HepG2 (cell line): Measurements from ENCODE around the gene PRR12. TPM values are rescaled to one million over a fixed set of nuclear protein-coding genes. Genes with fewer than 3 reads are reported as not detected.
A peak's percentile ranks its signal among the peaks of the same experiment; 100 is the strongest.

Experiments
- ATAC-seq: fragments of 200-7000 bp; cut with Tn5 transposase; 3 replicates; pipeline ENCODE4 v1.9.1; 2020; ENCODE audit warnings: mild to moderate bottlenecking, moderate library complexity
- BruUV-seq: library from RNA; stranded (reverse); fragments of 400-500 nt; replicated peaks from 2 replicates; lab custom pipeline; 2021; lab: Mats Ljungman, UMichigan
- CTCF ChIA-PET: fragments of 300-600 bp; formaldehyde crosslinking; extraction: SDS; loops from one replicate; lab custom pipeline; 2021; ENCODE audit warnings: low total read pairs, inconsistent platforms, low intra/inter-chr PET ratio; lab: Yijun Ruan, JAX
- POLR2A ChIA-PET: fragments of 350-600 bp; sonication (Branson Sonifier 250); formaldehyde crosslinking; loops from one replicate; lab custom pipeline; 2020; ENCODE audit warnings: antibody characterized with exemption, inconsistent platforms; lab: Yijun Ruan, JAX
- DNase-seq: peaks from one replicate; pipeline ENCODE4 v3.0.0-alpha.2; 2015; ENCODE audit warnings: low spot score
- FAIRE-seq: peaks from 3 replicates; lab custom pipeline; 2011; peaks lifted over from hg19 to GRCh38; lab: Jason Lieb, UNC
- H2AFZ ChIP-seq: one replicate; pipeline ENCODE4 v1.6.1; 2011; ENCODE audit warnings: low read length, inconsistent platforms
- H3K27ac ChIP-seq: fragments of 300-600 bp; 3 replicates; pipeline ENCODE4 v1.8.0; 2011; ENCODE audit warnings: mixed run types, mild to moderate bottlenecking, mixed read lengths, low read length, inconsistent platforms; ENCODE audit not compliant: insufficient read depth; ENCODE audit errors: extremely low read length
- H3K27me3 ChIP-seq, 2 experiments: fragments of 200-600 bp in 1 of 2; 2 replicates in 1 of 2; 3 replicates in 1 of 2; pipeline versions ENCODE4 v1.6.0 to v1.8.0; 2011; ENCODE audit warnings: low read length in 2 of 2, mild to moderate bottlenecking in 2 of 2, moderate library complexity in 2 of 2, inconsistent platforms in 1 of 2; ENCODE audit not compliant: insufficient read depth in 2 of 2, control insufficient read depth in 1 of 2
- H3K36me3 ChIP-seq, 2 experiments: fragments of 200-600 bp in 1 of 2; replicated peaks in 1 of 2; 2 replicates in 1 of 2; 3 replicates in 1 of 2; pipeline versions ENCODE4 v1.5.1 to v1.8.0; 2011; ENCODE audit warnings: low read length in 2 of 2, inconsistent platforms in 1 of 2; ENCODE audit not compliant: insufficient read depth in 2 of 2, control insufficient read depth in 1 of 2
- H3K4me1 ChIP-seq: 2 replicates; pipeline ENCODE4 v1.5.1; 2012; ENCODE audit warnings: low read length, inconsistent platforms; ENCODE audit not compliant: insufficient read depth
- H3K4me2 ChIP-seq: 2 replicates; pipeline ENCODE4 v1.6.0; 2011; ENCODE audit warnings: low read depth, low read length, inconsistent platforms
- H3K4me3 ChIP-seq, 3 experiments: fragments of 200-600 bp in 1 of 3; sonication (generic), shearing (Covaris generic) in 1 of 3; replicated peaks in 1 of 3; 2 replicates each; pipeline ENCODE4 v1.5.1; 2011 to 2016; ENCODE audit warnings: low read length in 3 of 3, inconsistent platforms in 2 of 3, low read depth in 2 of 3, mild to moderate bottlenecking in 2 of 3, control low read depth in 1 of 3, mixed read lengths in 1 of 3; ENCODE audit not compliant: insufficient read depth in 1 of 3
- H3K79me2 ChIP-seq: one replicate; pipeline ENCODE4 v1.6.1; 2011; ENCODE audit warnings: low read length, inconsistent platforms; ENCODE audit not compliant: insufficient read depth
- H3K9ac ChIP-seq: 2 replicates; pipeline ENCODE4 v1.6.0; 2011; ENCODE audit warnings: mild to moderate bottlenecking, low read depth, low read length, inconsistent platforms; ENCODE audit not compliant: insufficient read depth
- H3K9me3 ChIP-seq: 2 replicates; pipeline ENCODE4 v1.5.1; 2012; ENCODE audit warnings: mild to moderate bottlenecking, low read length
- H4K20me1 ChIP-seq: 2 replicates; pipeline ENCODE4 v1.6.0; 2011; ENCODE audit warnings: inconsistent platforms, mild to moderate bottlenecking, low read length, moderate library complexity; ENCODE audit not compliant: insufficient read depth
- CREB3 ChIP-seq: sonication (generic); formaldehyde crosslinking; IDR thresholded peaks from 2 replicates; pipeline ENCODE4 v1.5.0; 2020; ENCODE audit warnings: missing genetic modification reagents
- CTCF ChIP-seq: sonication (generic); formaldehyde crosslinking; IDR thresholded peaks from 2 replicates; pipeline ENCODE4 v1.5.0; 2020; ENCODE audit warnings: mild to moderate bottlenecking, missing genetic modification reagents, moderate library complexity
- DPF2 ChIP-seq: sonication (generic); formaldehyde crosslinking; IDR thresholded peaks from 2 replicates; pipeline ENCODE4 v1.4.0; 2020; ENCODE audit warnings: mild to moderate bottlenecking, low read depth, missing genetic modification reagents, borderline replicate concordance
- ELF3 ChIP-seq: IDR thresholded peaks from 2 replicates; pipeline ENCODE4 v1.6.1; 2016; ENCODE audit warnings: missing genetic modification reagents, missing compliant biosample characterization
- FOSL1 ChIP-seq: sonication (generic); formaldehyde crosslinking; IDR thresholded peaks from 2 replicates; pipeline ENCODE4 v1.9.0; 2021; ENCODE audit warnings: missing genetic modification reagents, borderline replicate concordance
- FOXO4 ChIP-seq: sonication (generic); formaldehyde crosslinking; conservative IDR thresholded peaks from 2 replicates; pipeline ENCODE4 v1.8.1; 2023; ENCODE audit warnings: missing genetic modification reagents
- MEF2D ChIP-seq: sonication (generic); formaldehyde crosslinking; IDR thresholded peaks from 2 replicates; pipeline ENCODE4 v1.5.1; 2020; ENCODE audit warnings: mild to moderate bottlenecking, missing genetic modification reagents
- NFE2 ChIP-seq: sonication (generic); formaldehyde crosslinking; IDR thresholded peaks from 2 replicates; pipeline ENCODE4 v1.4.0; 2020; ENCODE audit warnings: missing genetic modification reagents
- NFYC ChIP-seq: IDR thresholded peaks from 2 replicates; pipeline ENCODE4 v1.6.1; 2016; ENCODE audit warnings: missing genetic modification reagents, missing compliant biosample characterization
- RFX5 ChIP-seq: IDR thresholded peaks from 2 replicates; pipeline ENCODE4 v1.6.1; 2011; ENCODE audit warnings: low read depth, low read length, improper control_type of control experiment
- SIN3B ChIP-seq: fragments of 150-350 bp; IDR thresholded peaks from 2 replicates; pipeline ENCODE4 v1.6.1; 2014; ENCODE audit warnings: low read length
- SP5 ChIP-seq: IDR thresholded peaks from 2 replicates; pipeline ENCODE4 v1.6.1; 2016; ENCODE audit warnings: low read depth, borderline replicate concordance
- SRF ChIP-seq: IDR thresholded peaks from 2 replicates; pipeline ENCODE4 v1.6.1; 2011; ENCODE audit warnings: mild to moderate bottlenecking, low read depth, low read length, moderate library complexity
- SSRP1 ChIP-seq: IDR thresholded peaks from 2 replicates; pipeline ENCODE4 v1.6.1; 2016; ENCODE audit warnings: control low read depth
- ZNF281 ChIP-seq: sonication (generic); formaldehyde crosslinking; IDR thresholded peaks from 2 replicates; pipeline ENCODE4 v1.4.0; 2020; ENCODE audit warnings: missing genetic modification reagents, borderline replicate concordance
- ZNF451 ChIP-seq: sonication (generic); formaldehyde crosslinking; IDR thresholded peaks from 2 replicates; pipeline ENCODE4 v1.5.0; 2020; ENCODE audit warnings: mild to moderate bottlenecking, missing genetic modification reagents
- WGBS: methylation state at CpG from one replicate; pipeline ENCODE4 v1.1.6; 2017; ENCODE audit warnings: low lambda C conversion rate; 5-methylcytosine and 5-hydroxymethylcytosine counted together
- in situ Hi-C: cut with HindIII; loops from 2 replicates; pipeline ENCODE4 v1.10.0; 2017; ENCODE audit warnings: low pct_unique_long_range_greater_than_20kb; ENCODE audit not compliant: extremely low pct_ligation_motif_present
- intact Hi-C: fragments of 100-400 bp; cut with micrococcal nuclease; formaldehyde crosslinking; loops from one replicate; pipeline ENCODE4 v1.10.0; 2022; ENCODE audit not compliant: unreplicated experiment
- polyA plus RNA-seq, 8 experiments: library from polyadenylated mRNA; depleted of rRNA in 3 of 8; stranded (reverse) in 7 of 8; unstranded in 1 of 8; fragments of >200 nt; fragmentation: Illumina TruSeq in 4 of 8; extraction: Trizol in 4 of 8; gene quantifications; 2 replicates each; pipeline versions ENCODE4 v1.2.1 to v1.2.3, GENCODE V29; 2011 to 2016; ENCODE audit warnings: low read depth in 4 of 8, missing spikeins in 1 of 8, mixed read lengths in 1 of 8; ENCODE audit not compliant: insufficient read depth in 1 of 8
- total RNA-seq, 5 experiments: library from RNA; depleted of rRNA; stranded (reverse); fragments of >200 nt; fragmentation: Illumina TruSeq; extraction: Trizol; gene quantifications; 2 replicates each; pipeline ENCODE4 v1.2.3, GENCODE V29; 2016; ENCODE audit warnings: low read depth in 1 of 5

PRR12 gene
- total and polyA plus RNA-seq, 2 of the 13 experiments (the other 11 are each of a cell fraction or from before 2014, with no cell fraction given) = 0.62 to 1.5 TPM

GRCh38 chr19:49669516-49669915, 78.5 kb downstream of the PRR12 start (continued):
- TF ChIP-seq FOXO4 (no peak), MEF2D (CRISPR knock-in tag) (no peak), NFYC (no peak), SRF (no peak), FOSL1 (CRISPR knock-in tag) (no peak), CREB3 (CRISPR knock-in tag) (no peak), SP5 (CRISPR knock-in tag) (no peak), NFE2 (no peak)

GRCh38 chr19:49672131-49672919, 81.3 kb downstream of the PRR12 start:
- CTCF ChIA-PET = interaction anchor here (0.7 to 1.6 kb wide), 3 partner anchors 8 to 102 kb away, joined by 3 to 6 read pairs (median 5); no protein-coding TSS in a partner anchor
- Histone ChIP-seq H3K36me3 (peaks cover 1 to 6% of the 10 kb centered on the region in 2 experiments; a peak in 3 of 5 replicates), H3K27ac (peak overlapping the region; percentile 88), H3K27me3 (no peaks in the 10 kb centered on the region; a peak in 1 of 5 replicates), H2AFZ (peak overlapping the region; percentile 29), H3K4me3 (peak overlapping the region; percentile 24 to 65 (median 51); a peak in 5 of 6 replicates), H3K9me3 (no peaks in the 10 kb centered on the region), H3K9ac (peak overlapping the region; percentile 54), H3K79me2 (peaks cover 4% of the 10 kb centered on the region), H3K4me1 (peaks cover 25% of the 10 kb centered on the region), H4K20me1 (no peaks in the 10 kb centered on the region), H3K4me2 (peak overlapping the region; percentile 83)
- intact Hi-C loops = loop anchor here (2.0 kb wide), 1 partner anchor 160 kb away; the partner anchor contains the start of gene FCGRT
- POLR2A ChIA-PET = interaction anchor here (1.0 to 1.8 kb wide), 5 partner anchors 8 to 82 kb away, joined by 3 to 10 read pairs (median 5); partner anchors contain the start of genes RRAS and SCAF1
- FAIRE-seq = peak; percentile 86
- 31% methylated on average over 19 of the region's 28 CpGs for WGBS
- in situ Hi-C loops = loop anchor here (5.0 to 10.0 kb wide), 2 partner anchors 78 to 175 kb away; partner anchors contain the start of genes PRR12 and RPS11
- ATAC-seq = peak; percentile 85
- peak; percentile 92 for DNase-seq
- BruUV-seq = no TSS peak
- TF ChIP-seq RFX5 (no peak), ELF3 (CRISPR knock-in tag) (peak; percentile 39; the same call in 1 of the 2 replicates), SSRP1 (CRISPR knock-in tag) (peak; percentile 90; the same call in 1 of the 2 replicates), CTCF (CRISPR knock-in tag) (peak; percentile 95), SIN3B (no peak), DPF2 (CRISPR knock-in tag) (no peak), ZNF281 (CRISPR knock-in tag) (no peak; the same call in 1 of the 2 replicates), ZNF451 (0 out of 2 replicates have a peak, but pooled peaks have one; percentile 58)
